HCT116 (cell line): Measurements from ENCODE around the gene SLC39A5. TPM values are rescaled to one million over a fixed set of nuclear protein-coding genes. Genes with fewer than 3 reads are reported as not detected.

Experiments
- ATAC-seq: fragments of 200-7000 bp; cut with Tn5 transposase; 2 replicates; pipeline ENCODE4 v1.9.1; 2020; ENCODE audit warnings: mild to moderate bottlenecking, moderate library complexity
- BruUV-seq: library from RNA; stranded (reverse); fragments of 400-500 nt; replicated peaks from 2 replicates; lab custom pipeline; 2021; lab: Mats Ljungman, UMichigan
- CTCF ChIA-PET: fragments of 300-600 bp; sonication (Branson Sonifier 250); formaldehyde crosslinking; loops from one replicate; lab custom pipeline; 2021; ENCODE audit warnings: antibody characterized with exemption; lab: Charles Lee
- POLR2A ChIA-PET: fragments of 300-600, 350-600 bp; sonication (Branson Sonifier 250); formaldehyde crosslinking; loops from one replicate; lab custom pipeline; 2021; ENCODE audit warnings: antibody characterized with exemption; lab: Charles Lee
- RAD21 ChIA-PET, 2 experiments: fragments of 300-600 bp; sonication (Branson Sonifier 250); formaldehyde crosslinking; loops; one replicate each; lab custom pipeline; 2023; ENCODE audit warnings: low total read pairs in 2 of 2; ENCODE audit not compliant: uncharacterized antibody in 2 of 2, unreplicated experiment in 2 of 2, low non-redundant PET in 1 of 2; lab: Charles Lee
- DNase-seq: peaks from one replicate; pipeline ENCODE4 v3.0.0-alpha.2; 2010; ENCODE audit warnings: low read depth, low spot score
- H2AFZ ChIP-seq: fragments of 200-600 bp; shearing (Covaris generic), sonication (generic); 2 replicates; pipeline ENCODE4 v1.6.1; 2017; ENCODE audit warnings: low read depth, mixed run types, mixed read lengths, antibody characterized with exemption, low read length; ENCODE audit not compliant: poor library complexity, severe bottlenecking
- H3K27ac ChIP-seq: 2 replicates; pipeline ENCODE4 v1.5.1; 2012; ENCODE audit warnings: low read depth, low read length
- H3K27me3 ChIP-seq: fragments of 200-600 bp; sonication (generic); 2 replicates; pipeline ENCODE4 v1.6.1; 2016; ENCODE audit warnings: mixed run types, low read length, mixed read lengths; ENCODE audit not compliant: insufficient read depth
- H3K36me3 ChIP-seq, 2 experiments: fragments of 200-500 bp in 1 of 2; fragments of 200-600 bp in 1 of 2; sonication (Bioruptor generic) in 1 of 2; sonication (generic) in 1 of 2; 2 replicates each; pipeline versions ENCODE4 v1.5.1 to v1.6.1; 2014 to 2016; ENCODE audit warnings: low read length in 2 of 2, inconsistent platforms in 1 of 2, mixed read lengths in 1 of 2, mixed run types in 1 of 2; ENCODE audit not compliant: insufficient read depth in 2 of 2, control insufficient read depth in 1 of 2
- H3K4me1 ChIP-seq, 2 experiments: fragments of 200-600 bp in 1 of 2; sonication (generic) in 1 of 2; 2 replicates each; pipeline versions ENCODE4 v1.5.1 to v1.6.1; 2012 to 2017; ENCODE audit warnings: low read length in 2 of 2, inconsistent platforms in 1 of 2, mild to moderate bottlenecking in 1 of 2, mixed read lengths in 1 of 2, mixed run types in 1 of 2, moderate library complexity in 1 of 2; ENCODE audit not compliant: insufficient read depth in 2 of 2, control insufficient read depth in 1 of 2
- H3K4me2 ChIP-seq: fragments of 200-600 bp; sonication (generic); 2 replicates; pipeline ENCODE4 v1.6.1; 2017; ENCODE audit warnings: mixed run types, low read length, mixed read lengths
- H3K4me3 ChIP-seq, 2 experiments: fragments of 200-600 bp in 1 of 2; sonication (generic) in 1 of 2; replicated peaks in 1 of 2; 2 replicates each; pipeline ENCODE4 v1.5.1; 2011 to 2016; ENCODE audit warnings: low read length in 2 of 2, control low read depth in 1 of 2, low read depth in 1 of 2, mild to moderate bottlenecking in 1 of 2, mixed read lengths in 1 of 2, mixed run types in 1 of 2
- H3K79me2 ChIP-seq: fragments of 200-600 bp; sonication (generic); 2 replicates; pipeline ENCODE4 v1.6.1; 2017; ENCODE audit warnings: mild to moderate bottlenecking, mixed run types, low read length, moderate library complexity, mixed read lengths; ENCODE audit not compliant: insufficient read depth
- H3K9ac ChIP-seq: fragments of 200-600 bp; sonication (generic); 2 replicates; pipeline ENCODE4 v1.6.1; 2016; ENCODE audit warnings: low read length, mixed read lengths
- H3K9me2 ChIP-seq: fragments of 200-600 bp; sonication (generic), shearing (Covaris generic); 2 replicates; pipeline ENCODE4 v1.6.1; 2017; ENCODE audit warnings: mixed run types, mild to moderate bottlenecking, moderate library complexity; ENCODE audit not compliant: insufficient read depth
- H3K9me3 ChIP-seq, 2 experiments: fragments of 200-500 bp in 1 of 2; fragments of 200-600 bp in 1 of 2; sonication (Bioruptor generic) in 1 of 2; sonication (generic) in 1 of 2; 2 replicates each; pipeline ENCODE4 v1.6.1; 2014 to 2017; ENCODE audit warnings: low read length in 2 of 2, mixed read lengths in 2 of 2, inconsistent platforms in 1 of 2, low read depth in 1 of 2, mild to moderate bottlenecking in 1 of 2, mixed run types in 1 of 2, moderate library complexity in 1 of 2; ENCODE audit not compliant: control insufficient read depth in 1 of 2, insufficient read depth in 1 of 2
- H4K20me1 ChIP-seq: fragments of 200-600 bp; sonication (generic), shearing (Covaris generic); 2 replicates; pipeline ENCODE4 v1.6.1; 2017; ENCODE audit warnings: mixed run types, mild to moderate bottlenecking, moderate library complexity; ENCODE audit not compliant: insufficient read depth
- EGR1 ChIP-seq: IDR thresholded peaks from 2 replicates; pipeline ENCODE4 v1.6.1; 2012; ENCODE audit warnings: low read depth
- JUND ChIP-seq: IDR thresholded peaks from 2 replicates; pipeline ENCODE4 v1.6.1; 2012
- POLR2A ChIP-seq: IDR thresholded peaks from 2 replicates; pipeline ENCODE4 v1.7.0; 2011; ENCODE audit warnings: borderline replicate concordance; ENCODE audit not compliant: insufficient read depth, insufficient read length; ENCODE audit errors: extremely low read depth
- POLR2AphosphoS5 ChIP-seq: IDR thresholded peaks from 2 replicates; pipeline ENCODE4 v1.6.1; 2011; ENCODE audit warnings: mild to moderate bottlenecking, low read depth, low read length, moderate library complexity
- RAD21 ChIP-seq: IDR thresholded peaks from 2 replicates; pipeline ENCODE4 v1.6.1; 2012; ENCODE audit warnings: low read depth, mild to moderate bottlenecking
- SIN3A ChIP-seq: IDR thresholded peaks from 2 replicates; pipeline ENCODE4 v1.6.1; 2012; ENCODE audit warnings: low read depth
- SRF ChIP-seq: IDR thresholded peaks from 2 replicates; pipeline ENCODE4 v1.6.1; 2012; ENCODE audit warnings: low read depth
- YY1 ChIP-seq: IDR thresholded peaks from 2 replicates; pipeline ENCODE4 v1.6.1; 2011; ENCODE audit warnings: low read length, low read depth, moderate library complexity, mild to moderate bottlenecking; ENCODE audit not compliant: insufficient replicate concordance; ENCODE audit errors: extremely low read depth
- ZNF274 ChIP-seq: fragments of 200-500 bp; sonication (Bioruptor generic); IDR thresholded peaks from 2 replicates; pipeline ENCODE4 v1.6.1; 2014; ENCODE audit warnings: mild to moderate bottlenecking, low read depth, low read length, inconsistent platforms
- intact Hi-C: fragments of 100-400 bp; cut with micrococcal nuclease; formaldehyde crosslinking; loops from 2 replicates; pipeline ENCODE4 v1.10.0; 2022
- total RNA-seq: library from RNA; stranded (reverse); gene quantifications from one replicate; pipeline ENCODE4 v1.2.1, GENCODE V29; 2021; ENCODE audit not compliant: unreplicated experiment
- TF ChIP-seq, protein P1 (sequence below), 3 experiments: fragments of 200-600 bp in 1 of 3; sonication (generic) in 1 of 3; IDR thresholded peaks in 2 of 3; conservative IDR thresholded peaks in 1 of 3; 2 replicates each; pipeline ENCODE4 v1.5.1; 2012 to 2017; ENCODE audit warnings: low read depth in 2 of 3, low read length in 2 of 3, antibody characterized with exemption in 1 of 3, borderline replicate concordance in 1 of 3, control low read depth in 1 of 3, mild to moderate bottlenecking in 1 of 3, mixed read lengths in 1 of 3, mixed run types in 1 of 3, moderate library complexity in 1 of 3; ENCODE audit not compliant: insufficient read depth in 1 of 3
- TF ChIP-seq, protein P2 (sequence below): IDR thresholded peaks from 2 replicates; pipeline ENCODE4 v1.6.1; 2012; ENCODE audit warnings: low read depth

Gene SLC39A5
- total RNA-seq, 1 experiment from 2014 or later, result 0.66 TPM

DNA sequence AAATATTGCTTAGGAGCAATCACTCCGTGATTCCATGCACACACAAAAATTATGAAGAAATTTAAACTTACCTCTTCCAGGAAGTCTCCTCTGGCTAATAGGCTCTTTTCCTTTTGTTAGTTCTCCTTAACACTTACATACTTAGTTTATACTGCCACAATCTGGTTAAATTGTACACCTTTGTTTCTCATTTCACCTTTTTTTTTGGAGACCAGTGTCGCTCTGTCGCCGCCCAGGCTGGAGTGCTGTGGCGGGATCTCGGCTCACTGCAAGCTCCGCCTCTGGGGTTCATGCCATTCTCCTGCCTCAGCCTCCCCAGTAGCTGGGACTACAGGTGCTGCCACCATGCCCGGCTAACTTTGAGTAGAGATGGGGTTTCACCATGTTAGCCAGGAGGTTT, 30.5 kb downstream of the SLC39A5 start:
- H3K36me3 ChIP-seq, result peaks cover 2 to 15% of the 10 kb centered on the region in 2 experiments; a peak in 1 of 4 replicates
- H3K4me2 ChIP-seq, result no peak overlapping the region
- no TSS peak for BruUV-seq
- H3K9ac ChIP-seq, result no peak overlapping the region
- POLR2A ChIA-PET, result interaction anchor here (0.6 kb wide), 1 partner anchor 517 kb away, joined by 7 read pairs; no protein-coding TSS in a partner anchor
- peaks cover 26 to 52% of the 10 kb centered on the region in 2 experiments for H3K4me1 ChIP-seq
- H3K9me3 ChIP-seq, result no peaks in the 10 kb centered on the region
- peaks cover 25% of the 10 kb centered on the region for H3K79me2 ChIP-seq
- no peak overlapping the region for H2AFZ ChIP-seq
- intact Hi-C loops, result no loop called here
- H3K4me3 ChIP-seq, result no peak overlapping the region
- TF ChIP-seq RAD21 (no peak), YY1 (no peak), JUND (no peak), SIN3A (no peak), ZNF274 (no peak)
- TF ChIP-seq, all 23 proteins: peak for 0
- DNase-seq, result no peak
- H3K9me2 ChIP-seq, result no peaks in the 10 kb centered on the region
- no peak for ATAC-seq
- H3K27ac ChIP-seq, result no peak overlapping the region
- ChIA-PET RAD21 (no interaction called here), CTCF (no interaction called here)
- H4K20me1 ChIP-seq, result no peaks in the 10 kb centered on the region
- H3K27me3 ChIP-seq, result no peaks in the 10 kb centered on the region

DNA sequence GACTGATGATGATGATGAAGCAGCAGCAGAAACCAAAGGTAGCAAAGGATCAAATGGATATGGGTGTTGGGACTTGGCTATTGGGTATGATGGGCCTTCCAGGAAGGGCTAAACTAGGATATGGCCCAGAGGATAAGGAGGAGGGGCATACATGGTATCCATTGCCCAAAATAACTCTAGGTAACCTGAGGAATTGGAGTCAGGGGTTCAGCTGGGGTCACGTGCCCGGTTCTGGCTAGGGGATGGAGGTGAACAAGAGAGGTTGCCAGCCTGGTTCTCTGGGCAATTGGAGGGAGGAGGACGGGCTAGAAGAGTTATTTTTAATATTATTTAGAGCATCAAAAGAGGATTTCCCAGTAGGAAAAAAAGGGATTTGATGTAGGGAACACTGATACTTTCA, 31.1 kb downstream of the SLC39A5 start:
- Histone ChIP-seq H3K4me1 (peaks cover 26 to 56% of the 10 kb centered on the region in 2 experiments), H4K20me1 (no peaks in the 10 kb centered on the region), H3K9ac (no peak overlapping the region), H3K27me3 (no peaks in the 10 kb centered on the region), H3K79me2 (peaks cover 20% of the 10 kb centered on the region), H3K4me3 (no peak overlapping the region), H3K27ac (no peak overlapping the region), H2AFZ (no peak overlapping the region), H3K4me2 (0 out of 2 replicates have a peak overlapping the region, but pooled peaks have one; percentile 7), H3K36me3 (peaks cover 2 to 10% of the 10 kb centered on the region in 2 experiments; a peak in 1 of 4 replicates), H3K9me2 (no peaks in the 10 kb centered on the region), H3K9me3 (no peaks in the 10 kb centered on the region)
- no peak for DNase-seq
- ChIA-PET CTCF (no interaction called here), RAD21 (no interaction called here), POLR2A (interaction anchor here (0.6 kb wide), 1 partner anchor 518 kb away, joined by 7 read pairs; no protein-coding TSS in a partner anchor)
- no peak for TF ChIP-seq EGR1
- TF ChIP-seq, protein P1, sequence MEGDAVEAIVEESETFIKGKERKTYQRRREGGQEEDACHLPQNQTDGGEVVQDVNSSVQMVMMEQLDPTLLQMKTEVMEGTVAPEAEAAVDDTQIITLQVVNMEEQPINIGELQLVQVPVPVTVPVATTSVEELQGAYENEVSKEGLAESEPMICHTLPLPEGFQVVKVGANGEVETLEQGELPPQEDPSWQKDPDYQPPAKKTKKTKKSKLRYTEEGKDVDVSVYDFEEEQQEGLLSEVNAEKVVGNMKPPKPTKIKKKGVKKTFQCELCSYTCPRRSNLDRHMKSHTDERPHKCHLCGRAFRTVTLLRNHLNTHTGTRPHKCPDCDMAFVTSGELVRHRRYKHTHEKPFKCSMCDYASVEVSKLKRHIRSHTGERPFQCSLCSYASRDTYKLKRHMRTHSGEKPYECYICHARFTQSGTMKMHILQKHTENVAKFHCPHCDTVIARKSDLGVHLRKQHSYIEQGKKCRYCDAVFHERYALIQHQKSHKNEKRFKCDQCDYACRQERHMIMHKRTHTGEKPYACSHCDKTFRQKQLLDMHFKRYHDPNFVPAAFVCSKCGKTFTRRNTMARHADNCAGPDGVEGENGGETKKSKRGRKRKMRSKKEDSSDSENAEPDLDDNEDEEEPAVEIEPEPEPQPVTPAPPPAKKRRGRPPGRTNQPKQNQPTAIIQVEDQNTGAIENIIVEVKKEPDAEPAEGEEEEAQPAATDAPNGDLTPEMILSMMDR (IDR thresholded peaks at IDR 0.05 in 2 of 3, conservative IDR thresholded peaks at IDR 0.05 in 1 of 3; ENCODE audit: borderline replicate concordance in 1 of 3, insufficient read depth in 1 of 3, low read depth in 2 of 3, low read length in 2 of 3), result no peak
- TF ChIP-seq, protein P2, sequence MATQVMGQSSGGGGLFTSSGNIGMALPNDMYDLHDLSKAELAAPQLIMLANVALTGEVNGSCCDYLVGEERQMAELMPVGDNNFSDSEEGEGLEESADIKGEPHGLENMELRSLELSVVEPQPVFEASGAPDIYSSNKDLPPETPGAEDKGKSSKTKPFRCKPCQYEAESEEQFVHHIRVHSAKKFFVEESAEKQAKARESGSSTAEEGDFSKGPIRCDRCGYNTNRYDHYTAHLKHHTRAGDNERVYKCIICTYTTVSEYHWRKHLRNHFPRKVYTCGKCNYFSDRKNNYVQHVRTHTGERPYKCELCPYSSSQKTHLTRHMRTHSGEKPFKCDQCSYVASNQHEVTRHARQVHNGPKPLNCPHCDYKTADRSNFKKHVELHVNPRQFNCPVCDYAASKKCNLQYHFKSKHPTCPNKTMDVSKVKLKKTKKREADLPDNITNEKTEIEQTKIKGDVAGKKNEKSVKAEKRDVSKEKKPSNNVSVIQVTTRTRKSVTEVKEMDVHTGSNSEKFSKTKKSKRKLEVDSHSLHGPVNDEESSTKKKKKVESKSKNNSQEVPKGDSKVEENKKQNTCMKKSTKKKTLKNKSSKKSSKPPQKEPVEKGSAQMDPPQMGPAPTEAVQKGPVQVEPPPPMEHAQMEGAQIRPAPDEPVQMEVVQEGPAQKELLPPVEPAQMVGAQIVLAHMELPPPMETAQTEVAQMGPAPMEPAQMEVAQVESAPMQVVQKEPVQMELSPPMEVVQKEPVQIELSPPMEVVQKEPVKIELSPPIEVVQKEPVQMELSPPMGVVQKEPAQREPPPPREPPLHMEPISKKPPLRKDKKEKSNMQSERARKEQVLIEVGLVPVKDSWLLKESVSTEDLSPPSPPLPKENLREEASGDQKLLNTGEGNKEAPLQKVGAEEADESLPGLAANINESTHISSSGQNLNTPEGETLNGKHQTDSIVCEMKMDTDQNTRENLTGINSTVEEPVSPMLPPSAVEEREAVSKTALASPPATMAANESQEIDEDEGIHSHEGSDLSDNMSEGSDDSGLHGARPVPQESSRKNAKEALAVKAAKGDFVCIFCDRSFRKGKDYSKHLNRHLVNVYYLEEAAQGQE, result no peak
- TF ChIP-seq JUND, result no peak
- TF ChIP-seq POLR2A, result no peak
- no peak for TF ChIP-seq SIN3A
- TF ChIP-seq SRF, result no peak
- TF ChIP-seq POLR2AphosphoS5, result no peak
- ATAC-seq, result no peak
- BruUV-seq, result no TSS peak
- intact Hi-C loops, result no loop called here
